GM20000 (cell line): ENCODE results near the gene STXBP1.

ENCODE experiments used
- DNase-seq: peaks from one replicate; pipeline ENCODE4 v3.0.0; 2012; ENCODE audit warnings: low spot score
- CTCF ChIP-seq: IDR thresholded peaks from 2 replicates; pipeline ENCODE4 v1.5.1; 2012; ENCODE audit warnings: mild to moderate bottlenecking, control low read depth; ENCODE audit errors: extremely low read depth, missing control alignments

STXBP1 gene

DNA sequence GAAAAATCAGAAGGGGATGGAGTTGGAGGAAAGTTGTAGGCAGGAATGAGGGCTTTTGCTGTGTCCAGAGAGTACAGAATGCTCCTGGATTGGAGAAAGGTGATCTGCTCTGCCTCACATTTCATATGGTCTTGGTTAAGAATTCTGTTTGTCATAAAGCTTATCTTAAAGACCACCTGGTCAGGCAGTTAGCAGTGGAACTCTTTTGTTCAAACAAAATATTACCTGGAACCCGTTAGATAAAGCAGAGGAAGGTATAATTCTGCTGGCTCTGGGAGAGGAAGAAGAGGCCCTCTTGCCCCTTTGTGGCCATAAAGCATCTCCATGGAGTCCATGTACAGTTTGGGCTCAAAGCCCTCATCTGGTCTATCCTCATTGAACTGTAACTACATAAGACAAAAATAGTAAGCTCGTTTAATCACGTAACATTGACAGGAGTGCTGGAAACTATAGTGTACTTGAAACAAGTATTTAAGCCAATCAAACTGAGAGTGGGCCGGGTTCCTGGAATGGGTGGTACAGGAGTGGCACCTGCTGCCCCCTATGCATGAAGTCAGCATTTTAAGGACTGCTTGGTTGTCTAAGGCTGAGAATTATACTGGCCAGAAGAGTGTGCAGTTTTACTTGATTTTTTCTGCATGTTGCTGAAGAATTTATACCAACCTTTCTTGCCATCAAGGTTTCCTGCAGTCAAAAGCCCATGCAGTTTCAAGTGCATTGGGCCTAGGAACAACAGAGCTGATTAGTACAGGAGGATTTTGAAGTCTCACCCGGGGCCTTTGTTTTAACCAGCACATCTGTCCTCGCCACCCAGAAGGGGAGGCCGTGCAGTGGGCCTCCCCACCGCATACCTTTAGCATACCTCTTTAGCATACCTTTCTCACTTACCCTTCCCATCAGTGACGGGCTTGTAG is 39.9 kb downstream of the STXBP1 start:
- no peak for TF ChIP-seq CTCF
- no peak for DNase-seq

GRCh38 chr9:127652733-127653132 is 40.7 kb downstream of the STXBP1 start:
- TF ChIP-seq CTCF = no peak
- no peak for DNase-seq

- no peak for TF ChIP-seq CTCF
- DNase-seq = no peak
Measured at GRCh38 chr9:127654619-127655018, 42.5 kb downstream of the STXBP1 start.

DNA sequence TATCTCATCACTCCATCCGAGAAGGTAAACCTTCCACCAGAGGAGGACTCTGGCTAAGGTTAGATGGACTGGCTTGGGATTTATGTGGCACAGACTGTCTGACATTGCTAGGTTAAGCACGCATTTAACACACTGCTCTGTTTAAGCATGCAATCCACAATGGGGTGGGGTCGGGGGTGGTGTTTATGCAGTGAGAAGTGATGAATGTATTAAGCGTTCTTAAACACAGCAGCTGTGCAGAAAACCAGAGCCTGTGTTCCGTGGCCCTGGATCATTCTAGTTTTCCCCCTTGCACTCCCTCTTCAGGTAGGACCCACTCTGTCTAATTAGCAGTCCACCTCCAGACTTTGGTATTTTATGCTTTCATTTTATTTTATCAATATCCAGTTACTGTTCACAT is 46.4 kb downstream of the STXBP1 start:
- DNase-seq = no peak
- TF ChIP-seq CTCF = no peak

- TF ChIP-seq CTCF = no peak
- no peak for DNase-seq
Measured at GRCh38 chr9:127660886-127661741, 49.0 kb downstream of the STXBP1 start.

- no peak for DNase-seq
- TF ChIP-seq CTCF = no peak
Measured at GRCh38 chr9:127662617-127663016, 50.5 kb downstream of the STXBP1 start.

GRCh38 chr9:127664324-127664677 is 52.2 kb downstream of the STXBP1 start:
- DNase-seq = no peak
- TF ChIP-seq CTCF = no peak
